22Rv1 (cell line): ENCODE measurements around the gene SPECC1.

Experiments
- ZFX ChIP-seq: fragments of 450-650 bp; IDR thresholded peaks from 2 replicates; pipeline ENCODE4 v1.6.1; 2017; ENCODE audit warnings: antibody characterized with exemption, borderline replicate concordance
- TF ChIP-seq, protein P1 (sequence below): fragments of 450-650 bp; IDR thresholded peaks from 2 replicates; pipeline ENCODE4 v1.5.1; 2017; ENCODE audit warnings: mild to moderate bottlenecking

DNA sequence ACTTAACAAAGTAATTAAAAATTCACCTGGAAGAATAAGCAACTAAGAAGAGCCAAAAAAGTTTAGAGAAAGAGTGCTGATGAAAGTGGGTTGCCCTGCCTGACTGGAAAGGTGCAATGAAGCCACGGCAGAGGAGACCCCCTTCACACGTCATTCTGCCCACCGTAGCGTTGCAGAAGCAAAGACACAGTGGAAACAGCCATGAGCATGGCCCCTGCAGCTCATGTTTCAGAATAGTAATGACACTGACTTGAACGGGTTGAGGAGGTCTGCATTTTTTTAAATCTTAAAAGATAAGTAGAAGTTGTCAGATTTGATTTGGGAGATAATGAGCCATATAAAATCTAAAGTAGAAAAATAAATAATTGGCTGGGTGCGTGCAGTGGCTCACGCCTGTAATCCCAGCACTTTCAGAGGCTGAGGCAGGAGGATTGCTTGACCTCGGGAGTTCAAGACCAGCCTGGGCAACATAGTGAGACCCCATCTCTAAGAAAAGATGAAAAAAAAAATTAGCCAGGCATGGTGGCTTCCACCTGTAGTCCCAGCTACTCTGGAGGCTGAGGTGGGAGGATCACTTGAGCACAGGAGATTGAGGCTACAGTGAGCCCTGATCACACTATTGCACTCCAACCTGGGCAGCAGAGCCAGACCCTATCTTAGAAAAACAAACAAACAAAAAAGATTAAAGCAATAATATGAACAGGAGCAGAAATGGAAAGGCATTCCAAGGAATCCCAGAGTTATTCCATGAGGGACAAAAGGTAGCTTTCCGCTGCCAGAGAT lies 273.6 kb downstream of the SPECC1 start:
- TF ChIP-seq, protein P1, sequence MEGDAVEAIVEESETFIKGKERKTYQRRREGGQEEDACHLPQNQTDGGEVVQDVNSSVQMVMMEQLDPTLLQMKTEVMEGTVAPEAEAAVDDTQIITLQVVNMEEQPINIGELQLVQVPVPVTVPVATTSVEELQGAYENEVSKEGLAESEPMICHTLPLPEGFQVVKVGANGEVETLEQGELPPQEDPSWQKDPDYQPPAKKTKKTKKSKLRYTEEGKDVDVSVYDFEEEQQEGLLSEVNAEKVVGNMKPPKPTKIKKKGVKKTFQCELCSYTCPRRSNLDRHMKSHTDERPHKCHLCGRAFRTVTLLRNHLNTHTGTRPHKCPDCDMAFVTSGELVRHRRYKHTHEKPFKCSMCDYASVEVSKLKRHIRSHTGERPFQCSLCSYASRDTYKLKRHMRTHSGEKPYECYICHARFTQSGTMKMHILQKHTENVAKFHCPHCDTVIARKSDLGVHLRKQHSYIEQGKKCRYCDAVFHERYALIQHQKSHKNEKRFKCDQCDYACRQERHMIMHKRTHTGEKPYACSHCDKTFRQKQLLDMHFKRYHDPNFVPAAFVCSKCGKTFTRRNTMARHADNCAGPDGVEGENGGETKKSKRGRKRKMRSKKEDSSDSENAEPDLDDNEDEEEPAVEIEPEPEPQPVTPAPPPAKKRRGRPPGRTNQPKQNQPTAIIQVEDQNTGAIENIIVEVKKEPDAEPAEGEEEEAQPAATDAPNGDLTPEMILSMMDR: no peak
- no peak for TF ChIP-seq ZFX
